Renal cortical epithelial cell (primary cell): ENCODE data around the gene PPP1R7. TPM values are rescaled to one million over a fixed set of nuclear protein-coding genes. Genes with fewer than 3 reads are reported as not detected.
A peak's percentile ranks its signal among the peaks of the same experiment; 100 is the strongest.
"Not testable (repeated sequence)": the region's sequence is repeated elsewhere in the genome, so short reads cannot be mapped to it uniquely, and the experiment has no call there.

ENCODE experiments used
- DNase-seq: peaks from one replicate; pipeline ENCODE4 v3.0.0-alpha.2; 2011; ENCODE audit warnings: low read depth
- total RNA-seq: library from RNA; depleted of rRNA; stranded (reverse); fragments of >200 nt; gene quantifications from 2 replicates; pipeline ENCODE4 v1.2.3, GENCODE V29; 2014

Gene PPP1R7
- 46.6 and 64.8 TPM in 2 replicates for total RNA-seq

GRCh38 chr2:241149925-241150659 lies at the start of gene PPP1R7:
PPP1R7 (plus strand) TSS chr2:241150467; CDS start chr2:241150496, 29 bp downstream.
- peak; percentile 85 for DNase-seq

DNA sequence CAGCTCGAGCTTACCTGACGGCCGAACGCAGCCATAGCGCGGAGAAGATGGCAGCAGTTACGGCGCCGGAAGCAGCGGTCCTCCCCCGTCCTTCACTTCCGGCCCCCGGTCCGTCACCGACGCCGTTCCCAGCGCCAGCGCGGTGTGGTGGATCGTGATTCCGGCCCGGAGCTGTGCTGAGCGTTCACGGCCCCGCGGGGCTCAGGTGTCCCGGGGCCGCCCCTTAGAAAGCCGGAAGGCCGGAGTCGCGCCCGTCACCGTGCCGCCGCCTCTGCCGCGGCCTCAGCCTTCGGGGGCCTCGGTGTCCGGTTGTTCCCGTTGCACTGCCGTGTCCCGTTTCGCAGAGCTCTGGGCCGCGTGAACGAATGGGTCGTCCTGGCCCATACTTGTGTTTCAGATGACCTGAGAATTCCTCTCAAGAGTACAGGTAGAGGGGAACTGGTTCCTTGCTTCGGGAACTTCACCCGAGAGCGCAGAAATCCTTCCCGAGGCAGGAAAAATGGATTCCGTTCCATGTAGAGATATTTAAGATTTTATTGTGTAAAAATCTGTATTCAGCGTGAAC lies 47.9 kb upstream of the PPP1R7 start, which contains the start of gene MTERF4:
Gene MTERF4, minus strand, starts transcription at position 49 of the 565 bp plus-strand sequence. Its CDS starts 14 bp downstream, at position 35.
- DNase-seq: peak; percentile 51

DNA sequence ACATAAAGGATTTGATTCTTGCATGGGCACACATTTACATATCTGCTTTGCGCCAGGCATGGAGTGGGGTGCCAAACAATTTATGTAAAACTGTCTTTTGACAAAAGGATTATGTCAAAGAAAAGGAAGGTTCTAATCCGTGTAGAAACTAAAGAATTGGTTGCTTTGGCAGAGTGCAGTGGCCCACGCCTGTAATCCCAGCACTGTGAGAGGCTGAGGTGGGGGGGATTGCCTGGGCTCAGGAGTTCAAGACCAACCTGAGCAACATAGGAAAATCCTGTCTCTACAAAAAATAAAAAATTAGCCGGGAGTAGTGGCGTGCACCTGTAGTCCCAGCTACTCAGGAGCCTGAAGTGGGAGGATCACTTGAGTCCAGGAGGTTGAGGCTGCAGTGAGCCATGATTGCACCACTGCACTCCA lies 47.1 kb upstream of the PPP1R7 start:
- no peak for DNase-seq

- not testable (repeated sequence) for DNase-seq
These were observed 45.7 kb upstream of the PPP1R7 start for GRCh38 chr2:241104611-241105010.

DNA sequence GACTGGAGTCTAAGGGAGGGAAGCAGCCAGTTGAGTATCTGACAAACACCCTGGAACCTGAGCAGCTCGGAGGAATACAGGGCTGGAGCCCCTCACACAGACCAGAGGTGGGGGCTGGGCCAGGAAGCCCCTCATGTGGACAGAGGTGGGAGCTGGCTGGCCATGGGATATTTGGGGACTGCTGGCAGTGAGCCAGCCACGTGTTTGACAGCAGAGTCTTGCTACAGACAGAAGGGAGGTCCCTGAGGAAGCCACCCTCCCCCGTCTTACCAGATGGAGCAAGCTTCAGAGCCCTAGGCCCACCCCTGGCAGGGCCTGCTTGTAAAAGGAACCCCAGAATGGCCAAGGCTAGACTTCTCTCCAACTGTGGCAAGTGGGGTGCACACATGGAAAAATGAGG lies 44.6 kb upstream of the PPP1R7 start:
- no peak for DNase-seq

- no peak for DNase-seq
These were observed 43.1 kb upstream of the PPP1R7 start for GRCh38 chr2:241107031-241107783.

GRCh38 chr2:241108271-241109209 lies 41.7 kb upstream of the PPP1R7 start:
- DNase-seq: no peak

DNA sequence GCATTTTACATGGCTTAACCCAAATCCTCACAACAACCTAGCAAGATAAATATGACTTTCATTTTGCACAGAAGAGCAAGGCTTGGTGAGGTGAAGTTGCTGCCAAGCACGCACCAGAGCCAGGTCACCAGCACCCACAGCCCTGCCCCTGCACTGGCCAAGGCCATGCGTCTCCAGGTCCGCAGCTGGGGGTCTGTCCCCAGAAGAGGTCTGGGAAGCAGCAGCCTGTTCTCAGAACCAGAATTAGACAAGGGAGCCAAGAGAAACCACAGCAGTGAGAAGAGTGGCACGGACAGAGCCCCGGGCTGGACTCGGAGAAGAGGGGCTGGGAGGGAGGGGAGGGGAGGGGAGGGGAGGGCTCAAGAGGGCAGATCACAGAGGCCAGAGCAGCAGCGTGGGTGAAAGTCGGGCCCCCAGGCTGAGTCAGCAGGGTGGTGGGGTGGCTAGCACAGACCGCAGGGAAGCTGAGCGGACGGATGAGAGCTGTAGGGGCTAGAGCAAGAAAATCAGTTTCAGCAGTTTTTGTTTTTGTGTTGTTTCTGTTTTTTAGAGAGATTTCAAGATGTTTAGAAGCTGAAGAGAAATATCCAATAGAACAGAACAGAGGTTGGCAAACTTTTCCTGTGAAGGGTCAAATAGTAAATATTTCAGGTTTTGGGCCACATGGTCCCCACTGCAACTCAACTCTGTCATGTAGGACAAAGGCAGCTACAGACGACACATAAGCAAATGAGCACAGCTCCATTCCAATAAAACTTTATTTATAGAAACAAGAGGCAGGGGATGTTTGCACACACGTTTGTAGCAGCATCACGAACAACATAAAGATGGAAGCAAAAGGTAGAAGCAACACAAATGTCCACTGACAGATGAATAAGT lies 40.8 kb upstream of the PPP1R7 start:
- DNase-seq: no peak

GRCh38 chr2:241110089-241110606 lies 40.1 kb upstream of the PPP1R7 start:
- no peak for DNase-seq

- no peak for DNase-seq
These were observed 39.4 kb upstream of the PPP1R7 start for GRCh38 chr2:241110607-241111439.

GRCh38 chr2:241111440-241111805 lies 38.8 kb upstream of the PPP1R7 start:
- DNase-seq: no peak

- no peak for DNase-seq
These were observed 38.2 kb upstream of the PPP1R7 start for GRCh38 chr2:241112046-241112445.

GRCh38 chr2:241112592-241112991 lies 37.7 kb upstream of the PPP1R7 start:
- no peak for DNase-seq

- DNase-seq: no peak
These were observed 35.4 kb upstream of the PPP1R7 start for GRCh38 chr2:241114836-241115235.

DNA sequence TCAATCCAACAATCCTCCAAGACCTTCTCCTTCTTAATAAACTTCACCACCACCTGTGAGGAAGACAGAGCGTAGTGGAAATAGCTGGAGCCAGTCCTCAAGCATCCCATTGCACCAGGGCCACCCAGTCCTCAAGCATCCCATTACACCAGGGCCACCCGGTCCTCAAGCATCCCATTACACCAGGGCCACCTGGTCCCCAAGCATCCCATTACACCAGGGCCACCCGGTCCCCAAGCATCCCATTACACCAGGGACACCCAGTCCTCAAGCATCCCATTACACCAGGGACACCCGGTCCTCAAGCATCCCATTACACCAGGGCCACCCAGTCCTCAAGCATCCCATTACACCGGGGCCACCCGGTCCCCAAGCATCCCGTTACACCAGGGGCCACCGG lies 34.9 kb upstream of the PPP1R7 start:
- no peak for DNase-seq

DNA sequence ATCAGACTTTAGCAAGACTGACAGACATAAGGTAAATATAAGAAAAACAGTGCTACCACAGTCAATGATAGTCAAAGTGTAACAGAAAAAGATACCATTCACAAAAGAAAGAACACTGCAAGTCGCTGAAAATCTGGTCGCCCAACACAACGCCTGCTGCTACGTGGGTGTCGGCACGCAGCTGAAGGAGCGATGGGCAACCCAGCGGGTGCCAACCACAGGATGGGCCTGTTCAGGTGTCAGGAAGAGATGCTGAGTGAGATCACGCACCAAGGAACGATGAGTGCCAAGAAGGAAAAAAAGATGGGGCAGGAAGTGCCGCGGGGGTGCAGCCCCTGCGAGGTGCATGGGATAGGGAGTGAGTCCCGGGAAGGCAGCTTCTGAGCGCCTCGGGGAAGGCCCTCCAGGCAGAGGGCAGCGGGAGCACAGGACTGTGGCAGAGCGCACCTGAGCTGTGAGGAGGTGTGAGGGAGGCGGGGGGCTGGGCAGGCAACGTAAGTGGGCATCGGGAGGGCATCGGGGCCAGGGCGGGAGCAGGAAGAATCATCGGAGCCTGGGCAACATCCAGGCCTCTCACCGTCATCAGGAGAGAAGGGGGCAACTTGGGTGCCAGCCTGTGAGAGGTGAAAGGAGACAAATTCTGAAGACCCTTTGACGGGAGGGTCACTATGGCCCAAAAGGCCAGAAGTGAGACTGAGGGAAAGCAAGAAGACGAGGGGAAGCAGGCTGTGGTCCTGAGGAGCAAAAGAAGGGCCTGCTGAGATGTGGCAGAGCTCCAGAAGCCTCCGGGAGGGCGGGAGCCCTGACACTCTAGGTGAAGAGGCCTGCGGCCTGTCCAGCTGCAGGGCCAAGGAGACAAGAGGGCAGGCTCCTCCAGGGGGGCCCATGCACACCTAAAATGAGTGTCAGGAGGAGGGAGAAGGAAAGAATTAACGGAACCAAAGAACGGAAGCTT lies 33.4 kb upstream of the PPP1R7 start:
- DNase-seq: no peak

DNA sequence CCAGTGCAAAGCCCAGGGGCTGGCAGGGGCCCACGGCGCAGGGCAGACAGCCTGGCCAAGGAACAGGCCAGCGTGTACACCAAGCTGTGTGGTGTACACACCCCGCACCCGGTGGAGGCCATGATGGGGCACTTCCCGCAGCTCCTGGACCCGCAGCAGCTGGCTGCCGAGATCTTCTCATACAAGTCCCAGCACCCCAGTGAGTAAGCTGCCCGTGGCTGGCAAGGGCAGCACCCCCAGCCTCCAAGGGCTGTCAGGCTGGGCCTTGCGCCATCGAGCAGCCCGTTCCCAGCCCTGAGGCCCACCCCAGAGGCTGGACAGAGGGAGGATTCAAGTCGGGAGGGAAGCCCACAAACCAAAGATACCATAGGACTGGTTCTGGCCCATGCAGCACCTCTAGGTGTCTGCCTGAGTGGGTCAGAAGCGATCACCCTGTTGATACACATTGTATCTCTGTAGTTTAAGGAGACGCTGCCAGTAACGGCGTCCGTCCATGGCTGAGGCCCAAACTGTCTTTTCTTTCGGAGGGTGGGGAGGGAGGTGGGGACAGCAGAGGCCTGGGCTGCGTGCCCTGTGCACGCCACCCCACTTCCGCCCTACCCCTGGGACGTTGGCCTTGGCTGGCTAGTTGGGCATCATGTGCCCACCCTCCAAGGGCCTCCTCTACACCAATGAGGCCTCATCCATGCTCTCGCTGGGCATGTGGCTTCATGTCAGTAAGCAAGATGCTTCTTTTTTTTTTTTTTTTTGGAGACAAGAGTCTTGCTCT lies 31.3 kb upstream of the PPP1R7 start:
- no peak for DNase-seq

DNA sequence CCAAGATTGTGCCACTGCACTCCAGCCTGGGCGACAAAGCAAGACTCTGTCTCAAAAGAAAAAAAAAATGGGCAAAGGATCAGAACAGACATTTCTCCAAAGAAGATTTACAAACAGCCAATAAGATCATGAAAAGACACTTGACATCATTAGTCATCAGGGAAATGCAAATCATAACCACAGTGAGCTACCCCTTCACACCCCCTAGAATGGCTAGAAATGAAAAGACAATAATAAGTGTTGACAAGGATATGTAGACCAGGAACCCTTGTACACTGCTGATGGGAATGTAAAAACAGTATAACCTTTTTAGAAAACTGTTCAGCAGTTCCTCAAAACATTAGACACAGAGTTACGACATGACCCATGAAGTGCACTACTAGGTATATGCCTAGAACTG lies 29.8 kb upstream of the PPP1R7 start:
- DNase-seq: no peak
